ENCODE results near the gene HEYL.

The HEYL gene

DNA sequence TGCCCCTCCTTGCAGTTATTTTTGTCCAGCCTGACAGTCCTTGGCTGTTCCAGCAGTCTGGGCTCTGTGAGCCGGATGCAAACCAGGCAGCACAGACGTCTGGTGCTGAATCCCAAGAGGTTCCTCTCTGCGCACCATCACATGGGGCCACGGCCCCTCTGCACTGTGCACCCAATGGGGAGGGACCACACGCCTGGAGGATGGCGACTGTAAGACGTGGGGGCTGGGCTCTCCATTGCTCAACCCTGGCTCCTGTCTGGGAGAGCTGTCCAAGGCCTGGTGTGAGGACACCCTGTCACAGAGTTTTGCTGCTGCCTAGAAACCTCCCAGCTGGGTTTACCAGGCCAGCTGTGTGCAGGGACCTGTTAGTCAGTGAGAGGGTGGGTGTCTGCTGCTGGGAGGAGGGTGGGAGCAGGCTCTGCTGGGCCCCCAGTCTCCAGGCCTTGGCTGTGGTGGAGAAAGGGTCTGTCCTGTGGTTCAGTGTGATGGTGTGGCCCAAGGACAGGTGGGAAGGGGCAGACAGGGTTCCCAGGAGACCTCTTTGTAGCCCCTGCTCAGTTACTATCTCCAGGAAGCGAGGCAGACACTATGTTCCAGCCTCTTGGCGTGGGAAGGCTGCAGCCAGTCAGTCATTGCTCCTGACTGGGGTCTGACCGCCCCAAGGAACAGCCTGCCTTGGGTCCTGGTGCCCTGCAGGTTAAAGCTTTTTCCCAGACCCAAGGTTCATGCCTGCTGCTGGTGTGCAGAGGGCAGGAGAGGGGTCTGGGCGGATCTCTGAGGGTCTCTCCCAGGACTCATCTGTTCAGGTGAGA is 13.8 kb downstream of the HEYL start:
- H3K4me3 ChIP-seq (ENCODE audit: low read depth, low read length) = no peak overlapping the region
- DNase-seq (ENCODE audit: low read depth) = peak; percentile 95
- TF ChIP-seq POLR2A (IDR thresholded peaks at IDR 0.05; ENCODE audit: extremely low read depth, insufficient read length) (no peak), MAX (IDR thresholded peaks at IDR 0.05; ENCODE audit: low read depth, low read length) (peak; percentile 76), MYC (IDR thresholded peaks at IDR 0.05; ENCODE audit: low read depth, low read length) (peak; percentile 70; the same call in 1 of the 2 replicates)

DNA sequence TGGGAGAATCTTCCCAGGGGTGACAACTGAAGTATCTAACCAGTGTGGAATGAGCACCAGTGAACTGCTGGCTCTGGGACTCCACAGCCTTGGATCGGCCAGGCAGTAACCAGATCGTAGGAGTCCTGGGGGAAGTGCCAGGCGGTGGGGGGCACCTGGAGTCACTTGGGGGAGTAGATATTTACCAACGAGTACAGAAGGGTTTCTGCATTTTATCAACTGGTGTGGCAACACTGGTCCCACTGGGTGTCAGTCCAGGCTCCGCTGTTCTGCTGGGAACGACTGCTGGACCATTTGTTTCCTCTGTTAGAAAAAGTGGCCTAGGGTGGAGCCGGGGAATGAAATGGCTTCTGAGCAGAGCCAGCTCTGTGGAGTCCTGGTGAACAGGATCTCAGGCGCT is 14.4 kb downstream of the HEYL start:
- no peak overlapping the region for H3K4me3 ChIP-seq (ENCODE audit: low read depth, low read length)
- no peak for DNase-seq (ENCODE audit: low read depth)
- no peak for TF ChIP-seq MAX (IDR thresholded peaks at IDR 0.05; ENCODE audit: low read depth, low read length)
- TF ChIP-seq POLR2A (IDR thresholded peaks at IDR 0.05; ENCODE audit: extremely low read depth, insufficient read length) = no peak
- no peak for TF ChIP-seq MYC (IDR thresholded peaks at IDR 0.05; ENCODE audit: low read depth, low read length)
- TF ChIP-seq, protein P1, sequence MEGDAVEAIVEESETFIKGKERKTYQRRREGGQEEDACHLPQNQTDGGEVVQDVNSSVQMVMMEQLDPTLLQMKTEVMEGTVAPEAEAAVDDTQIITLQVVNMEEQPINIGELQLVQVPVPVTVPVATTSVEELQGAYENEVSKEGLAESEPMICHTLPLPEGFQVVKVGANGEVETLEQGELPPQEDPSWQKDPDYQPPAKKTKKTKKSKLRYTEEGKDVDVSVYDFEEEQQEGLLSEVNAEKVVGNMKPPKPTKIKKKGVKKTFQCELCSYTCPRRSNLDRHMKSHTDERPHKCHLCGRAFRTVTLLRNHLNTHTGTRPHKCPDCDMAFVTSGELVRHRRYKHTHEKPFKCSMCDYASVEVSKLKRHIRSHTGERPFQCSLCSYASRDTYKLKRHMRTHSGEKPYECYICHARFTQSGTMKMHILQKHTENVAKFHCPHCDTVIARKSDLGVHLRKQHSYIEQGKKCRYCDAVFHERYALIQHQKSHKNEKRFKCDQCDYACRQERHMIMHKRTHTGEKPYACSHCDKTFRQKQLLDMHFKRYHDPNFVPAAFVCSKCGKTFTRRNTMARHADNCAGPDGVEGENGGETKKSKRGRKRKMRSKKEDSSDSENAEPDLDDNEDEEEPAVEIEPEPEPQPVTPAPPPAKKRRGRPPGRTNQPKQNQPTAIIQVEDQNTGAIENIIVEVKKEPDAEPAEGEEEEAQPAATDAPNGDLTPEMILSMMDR (IDR thresholded peaks at IDR 0.05; ENCODE audit: low read depth, low read length) = no peak

GRCh38 chr1:39623053-39623452 is 16.4 kb downstream of the HEYL start:
- no peak for DNase-seq (ENCODE audit: low read depth)
- no peak for TF ChIP-seq MAX (IDR thresholded peaks at IDR 0.05; ENCODE audit: low read depth, low read length)
- no peak for TF ChIP-seq MYC (IDR thresholded peaks at IDR 0.05; ENCODE audit: low read depth, low read length)
- TF ChIP-seq POLR2A (IDR thresholded peaks at IDR 0.05; ENCODE audit: extremely low read depth, insufficient read length) = no peak
- TF ChIP-seq, protein P1 (IDR thresholded peaks at IDR 0.05; ENCODE audit: low read depth, low read length) = no peak
- no peak overlapping the region for H3K4me3 ChIP-seq (ENCODE audit: low read depth, low read length)

DNA sequence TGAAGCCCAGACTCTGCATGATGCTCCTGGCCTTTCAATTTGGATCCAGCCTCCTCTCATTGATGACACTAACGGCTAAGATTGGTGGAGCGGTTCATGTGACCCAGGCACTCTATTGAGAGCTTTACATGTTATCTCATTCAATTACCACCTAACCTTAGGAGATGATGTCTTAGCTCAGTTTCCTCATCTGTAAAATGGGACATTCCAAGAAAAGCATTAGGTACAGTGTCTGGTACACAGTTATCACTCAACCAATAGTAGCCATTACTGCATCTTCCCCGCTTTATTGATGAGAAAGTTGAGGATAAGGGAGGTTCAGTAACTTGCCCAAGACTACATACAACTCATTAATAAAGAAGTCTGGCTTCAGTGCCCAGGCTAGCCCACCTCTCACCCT is 17.0 kb downstream of the HEYL start:
- DNase-seq (ENCODE audit: low read depth) = no peak
- no peak overlapping the region for H3K4me3 ChIP-seq (ENCODE audit: low read depth, low read length)
- TF ChIP-seq, protein P1 (IDR thresholded peaks at IDR 0.05; ENCODE audit: low read depth, low read length) = no peak
- no peak for TF ChIP-seq POLR2A (IDR thresholded peaks at IDR 0.05; ENCODE audit: extremely low read depth, insufficient read length)
- no peak for TF ChIP-seq MAX (IDR thresholded peaks at IDR 0.05; ENCODE audit: low read depth, low read length)
- TF ChIP-seq MYC (IDR thresholded peaks at IDR 0.05; ENCODE audit: low read depth, low read length) = no peak

GRCh38 chr1:39620659-39621165 is 18.7 kb downstream of the HEYL start:
- H3K4me3 ChIP-seq (ENCODE audit: low read depth, low read length) = no peak overlapping the region
- TF ChIP-seq MAX (IDR thresholded peaks at IDR 0.05; ENCODE audit: low read depth, low read length) = no peak
- TF ChIP-seq, protein P1 (IDR thresholded peaks at IDR 0.05; ENCODE audit: low read depth, low read length) = no peak
- no peak for TF ChIP-seq MYC (IDR thresholded peaks at IDR 0.05; ENCODE audit: low read depth, low read length)
- no peak for TF ChIP-seq POLR2A (IDR thresholded peaks at IDR 0.05; ENCODE audit: extremely low read depth, insufficient read length)

DNA sequence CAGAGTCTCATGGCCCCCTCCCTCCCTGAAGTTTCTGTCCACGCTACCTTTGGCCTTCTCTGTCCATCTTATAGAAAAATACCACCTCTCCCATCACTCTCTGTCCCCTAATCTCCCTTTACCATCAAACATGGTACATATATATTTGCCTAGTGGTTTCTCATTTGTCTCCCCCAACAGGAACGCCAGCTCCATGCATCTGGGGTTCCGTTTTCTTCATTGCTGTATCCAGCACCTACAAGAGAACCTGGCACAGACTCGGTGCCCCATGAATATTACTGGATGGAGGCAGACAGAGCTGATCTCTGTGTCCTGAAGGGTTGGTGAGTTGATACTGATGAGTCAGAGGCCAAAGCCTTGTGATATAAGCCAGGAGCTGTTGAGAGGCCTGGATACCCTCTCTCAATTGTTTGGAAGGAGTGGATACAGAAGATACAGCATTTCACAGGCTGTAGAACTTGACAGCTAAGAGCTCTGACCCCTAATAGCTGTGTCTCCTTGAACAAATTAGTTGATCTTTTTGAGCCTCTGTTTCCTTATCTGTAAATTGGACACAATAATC is 21.9 kb downstream of the HEYL start:
- TF ChIP-seq MYC (IDR thresholded peaks at IDR 0.05; ENCODE audit: low read depth, low read length) (no peak), MAX (IDR thresholded peaks at IDR 0.05; ENCODE audit: low read depth, low read length) (no peak), POLR2A (IDR thresholded peaks at IDR 0.05; ENCODE audit: extremely low read depth, insufficient read length) (no peak)
- TF ChIP-seq, protein P1 (IDR thresholded peaks at IDR 0.05; ENCODE audit: low read depth, low read length) = no peak
- DNase-seq (ENCODE audit: low read depth) = no peak

More at GRCh38 chr1:39620659-39621165, 18.7 kb downstream of the HEYL start:
- no peak for DNase-seq (ENCODE audit: low read depth)

More for the DNA sequence above, 21.9 kb downstream of the HEYL start:
- no peak overlapping the region for H3K4me3 ChIP-seq (ENCODE audit: low read depth, low read length)

Data from NB4 (cell line).